GM19452 (cell line): Measurements from ENCODE around the gene TLR2.
A peak's percentile ranks its signal among the peaks of the same experiment; 100 is the strongest.

Experiments
- ATAC-seq: cut with Tn5 transposase; IDR thresholded peaks from one replicate; pipeline ENCODE4 v1.9.1; 2021; ENCODE audit not compliant: unreplicated experiment

TLR2 gene

DNA sequence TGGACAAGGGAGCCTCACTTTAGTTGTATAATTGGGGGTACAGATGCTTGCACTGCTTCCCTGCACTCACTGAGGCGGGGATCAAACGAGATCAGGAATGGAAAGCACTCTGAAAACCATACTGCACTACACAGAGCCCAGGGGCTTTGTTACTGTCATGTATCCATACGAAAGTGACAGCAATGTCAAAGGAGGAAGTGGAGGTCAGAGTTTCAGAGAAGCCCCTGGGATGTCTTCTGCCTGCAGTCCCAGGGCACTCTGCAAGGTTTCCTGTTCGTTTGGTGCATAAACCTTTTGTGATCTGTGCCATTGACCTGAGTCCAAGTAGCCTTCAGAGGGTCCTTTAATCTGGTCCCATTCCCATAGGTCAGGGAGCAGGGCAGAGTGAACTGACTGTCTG is 44.6 kb downstream of the TLR2 start:
- ATAC-seq = peak; percentile 69

DNA sequence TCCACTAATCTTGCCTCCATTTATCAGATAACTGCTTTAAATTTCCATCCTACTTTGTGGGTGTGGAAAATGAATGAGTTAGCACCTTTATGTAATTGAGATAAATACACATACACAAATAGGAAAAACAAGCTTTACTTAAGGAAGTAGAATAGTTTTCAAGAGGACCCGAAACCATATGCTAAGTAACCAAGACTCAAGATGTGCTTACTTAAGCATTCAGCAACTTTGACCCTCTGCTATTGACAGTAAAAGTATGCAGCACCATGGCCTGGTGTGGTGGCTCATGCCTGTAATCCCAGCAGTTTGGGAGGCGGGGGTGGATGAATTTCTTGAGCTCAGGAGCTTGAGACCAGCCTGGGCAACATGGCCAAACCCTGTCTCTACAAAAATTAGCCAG is 45.8 kb downstream of the TLR2 start:
- no peak for ATAC-seq

GRCh38 chr4:153731239-153731638 is 47.2 kb downstream of the TLR2 start:
- ATAC-seq = no peak

DNA sequence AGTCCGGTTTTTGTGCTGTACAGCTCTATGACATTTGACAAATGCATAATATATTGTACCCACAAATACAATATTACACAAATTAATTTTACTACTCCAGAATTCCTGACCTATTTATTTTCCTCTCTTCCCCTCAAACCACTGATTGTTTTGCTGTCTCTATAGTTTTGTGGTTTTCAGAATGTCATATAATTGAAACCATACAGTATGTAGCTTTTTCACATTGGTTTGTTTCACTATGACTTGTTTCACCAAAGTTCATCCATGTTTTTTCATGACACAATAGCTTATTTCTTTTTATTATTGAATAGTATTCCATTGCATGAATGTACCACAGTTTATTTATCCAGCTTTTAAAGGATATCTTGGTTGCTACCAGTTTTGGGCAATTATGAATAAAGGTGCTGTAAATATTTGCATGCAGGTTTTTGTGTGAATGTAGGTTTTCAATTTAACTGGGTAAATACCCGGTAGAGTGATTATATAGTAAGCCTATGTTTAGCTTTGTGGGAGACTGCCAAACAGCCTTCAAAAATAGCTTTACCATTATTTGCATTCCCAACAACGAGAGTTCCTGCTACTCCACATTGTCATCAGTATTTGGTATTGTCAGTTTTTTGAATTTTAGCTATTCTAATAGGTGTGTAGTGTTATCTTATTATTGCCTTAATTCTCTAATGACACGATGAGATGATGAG is 49.8 kb downstream of the TLR2 start:
- no peak for ATAC-seq

DNA sequence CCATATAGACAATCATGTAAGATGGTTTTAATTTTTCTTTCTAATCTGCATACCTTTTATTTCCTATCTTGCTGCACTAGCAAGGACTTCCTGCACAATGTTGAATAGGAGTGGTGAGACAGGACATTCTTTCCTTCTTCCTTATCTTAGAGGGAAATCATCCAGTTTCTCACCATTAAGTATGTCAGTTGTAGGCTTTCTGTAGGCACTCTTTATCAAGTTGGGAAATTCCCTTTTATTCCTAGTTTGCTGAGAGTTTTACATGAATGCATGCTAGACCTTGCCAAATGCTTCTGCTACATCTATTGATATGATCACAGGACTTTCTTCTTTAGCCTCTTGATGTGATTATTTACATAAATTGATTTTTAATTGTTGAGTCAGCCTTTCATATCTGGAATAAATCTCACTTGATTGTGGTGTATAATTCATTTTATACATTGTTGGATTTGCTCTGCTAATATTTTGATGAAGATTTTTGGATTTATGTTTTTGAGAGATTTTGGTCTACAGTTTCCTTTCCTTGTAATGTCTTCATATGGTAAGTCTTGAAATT is 51.9 kb downstream of the TLR2 start:
- ATAC-seq = no peak

GRCh38 chr4:153741541-153741940 is 57.5 kb downstream of the TLR2 start:
- no peak for ATAC-seq

DNA sequence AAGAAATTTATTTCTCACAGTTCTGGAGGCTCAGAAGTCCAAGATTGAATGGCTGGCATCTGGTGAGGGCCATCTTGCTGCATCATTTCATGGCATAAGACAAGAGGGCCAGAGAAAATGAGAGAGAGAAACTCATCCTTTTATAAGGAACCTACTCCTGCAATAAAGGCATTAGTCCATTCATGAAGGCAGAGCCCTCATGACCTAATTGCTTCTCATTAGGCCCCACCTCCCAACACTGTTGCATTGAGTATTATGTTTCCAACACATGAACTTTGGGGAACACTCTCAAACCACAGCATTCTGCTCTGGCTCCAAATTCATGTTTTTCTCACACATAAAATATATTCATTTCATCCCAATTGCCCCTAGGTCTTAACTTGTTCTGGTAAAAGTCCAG is 61.6 kb downstream of the TLR2 start:
- ATAC-seq = no peak

GRCh38 chr4:153747406-153747955 is 63.4 kb downstream of the TLR2 start:
- no peak for ATAC-seq

GRCh38 chr4:153748378-153748777 is 64.3 kb downstream of the TLR2 start:
- no peak for ATAC-seq

GRCh38 chr4:153750197-153750817 is 66.2 kb downstream of the TLR2 start:
- no peak for ATAC-seq

- ATAC-seq = no peak
These were observed 71.1 kb downstream of the TLR2 start for GRCh38 chr4:153755186-153755585.
